Sigmoid colon (tissue), 4 donors: ENCODE data around the gene CCDC85C.

Experiments used
- EP300 ChIP-seq, 4 donors: sonication (generic); formaldehyde crosslinking; IDR thresholded peaks; one replicate each; pipeline ENCODE4 v1.6.1; 2017; ENCODE audit warnings: antibody characterized with exemption in 4 of 4
- POLR2A ChIP-seq, 2 donors: fragments of 450-650 bp; IDR thresholded peaks; one replicate each; pipeline ENCODE4 v1.6.1; 2016; ENCODE audit warnings: antibody characterized with exemption in 2 of 2, mild to moderate bottlenecking in 2 of 2, moderate library complexity in 2 of 2
- TF ChIP-seq, protein P1 (sequence below), 4 experiments: fragments of 450-650 bp in 3 of 4; fragments of 200-600 bp in 1 of 4; IDR thresholded peaks; one replicate each; pipeline ENCODE4 v1.5.1; 2016 to 2019; ENCODE audit warnings: antibody characterized with exemption in 4 of 4, mild to moderate bottlenecking in 3 of 4, moderate library complexity in 2 of 4

- TF ChIP-seq POLR2A (IDR thresholded peaks at IDR 0.05) (no peak), EP300 (IDR thresholded peaks at IDR 0.05) (no peak)
- TF ChIP-seq, protein P1, sequence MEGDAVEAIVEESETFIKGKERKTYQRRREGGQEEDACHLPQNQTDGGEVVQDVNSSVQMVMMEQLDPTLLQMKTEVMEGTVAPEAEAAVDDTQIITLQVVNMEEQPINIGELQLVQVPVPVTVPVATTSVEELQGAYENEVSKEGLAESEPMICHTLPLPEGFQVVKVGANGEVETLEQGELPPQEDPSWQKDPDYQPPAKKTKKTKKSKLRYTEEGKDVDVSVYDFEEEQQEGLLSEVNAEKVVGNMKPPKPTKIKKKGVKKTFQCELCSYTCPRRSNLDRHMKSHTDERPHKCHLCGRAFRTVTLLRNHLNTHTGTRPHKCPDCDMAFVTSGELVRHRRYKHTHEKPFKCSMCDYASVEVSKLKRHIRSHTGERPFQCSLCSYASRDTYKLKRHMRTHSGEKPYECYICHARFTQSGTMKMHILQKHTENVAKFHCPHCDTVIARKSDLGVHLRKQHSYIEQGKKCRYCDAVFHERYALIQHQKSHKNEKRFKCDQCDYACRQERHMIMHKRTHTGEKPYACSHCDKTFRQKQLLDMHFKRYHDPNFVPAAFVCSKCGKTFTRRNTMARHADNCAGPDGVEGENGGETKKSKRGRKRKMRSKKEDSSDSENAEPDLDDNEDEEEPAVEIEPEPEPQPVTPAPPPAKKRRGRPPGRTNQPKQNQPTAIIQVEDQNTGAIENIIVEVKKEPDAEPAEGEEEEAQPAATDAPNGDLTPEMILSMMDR (IDR thresholded peaks at IDR 0.05) = no peak
These were observed 78.3 kb downstream of the CCDC85C start for GRCh38 chr14:99525699-99526080.
